Activated CD8-positive, alpha-beta memory T cell treated with anti-CD3 and anti-CD28 coated beads for 4 hours (primary cell): ENCODE results near the gene BAIAP2L1.
A peak's percentile ranks its signal among the peaks of the same experiment; 100 is the strongest.

Source experiments
- DNase-seq, 2 donors: peaks; one replicate each; pipeline ENCODE4 v3.0.0-alpha.2; 2020; ENCODE audit warnings: low read depth in 2 of 2

The BAIAP2L1 gene

DNA sequence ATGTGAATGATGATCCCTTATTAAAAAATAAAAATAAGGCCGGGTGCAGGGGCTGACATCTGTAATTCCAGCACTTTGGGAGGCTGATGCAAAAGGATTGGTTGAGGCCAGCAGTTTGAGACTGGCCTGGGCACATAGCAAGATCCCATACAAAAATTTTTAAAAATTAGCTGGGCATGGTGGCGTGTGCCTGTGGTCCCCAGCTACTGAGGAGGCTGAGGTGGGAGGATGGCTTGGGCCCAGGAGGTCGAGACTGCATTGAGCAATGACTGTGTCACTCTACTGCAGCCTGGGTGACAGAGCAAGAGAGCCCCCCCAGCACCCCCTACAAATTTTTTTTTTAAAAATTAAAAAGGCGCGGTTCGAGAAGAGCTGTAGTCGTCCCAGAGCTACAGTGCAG is 120.6 kb downstream of the BAIAP2L1 start:
- no peak for DNase-seq

DNA sequence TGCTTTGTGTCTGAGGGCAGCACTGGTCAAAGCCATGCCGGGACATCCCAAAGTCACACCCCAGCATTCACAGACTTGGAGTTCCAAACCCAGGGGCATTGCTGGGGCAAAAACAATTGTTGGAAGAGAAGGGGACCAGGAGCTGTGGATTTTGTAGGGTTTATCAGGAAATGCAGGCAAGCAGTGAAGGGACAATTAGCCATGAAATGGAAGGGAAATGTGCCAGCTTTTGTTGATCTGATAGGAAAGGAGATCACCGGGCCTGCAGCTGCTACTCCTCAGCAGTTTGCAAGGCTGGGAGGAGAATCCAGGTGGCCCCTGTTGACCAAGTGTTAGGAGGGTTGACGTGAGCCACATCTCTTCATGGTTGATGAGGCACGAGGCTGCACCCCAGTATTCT is 122.0 kb downstream of the BAIAP2L1 start:
- no peak for DNase-seq

DNA sequence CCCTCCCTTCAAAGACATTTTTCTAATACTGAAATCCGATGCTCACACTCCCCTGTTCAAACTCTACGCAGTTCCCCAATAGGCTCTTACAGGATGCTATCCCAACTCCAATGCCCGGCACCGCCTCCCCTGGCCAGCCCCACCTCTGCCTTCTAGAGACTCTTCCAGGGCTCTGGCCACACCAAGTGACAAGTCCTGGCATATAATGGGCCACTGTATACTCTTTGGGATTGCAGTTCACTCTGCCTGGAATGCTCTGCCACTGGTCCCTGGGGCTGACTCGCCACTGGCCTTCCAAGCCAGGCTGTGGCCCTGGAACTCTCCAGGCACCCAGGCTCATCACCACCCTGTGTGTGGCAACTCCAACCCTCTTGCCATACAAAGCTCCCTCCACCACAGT is 122.5 kb downstream of the BAIAP2L1 start:
- DNase-seq, result no peak

GRCh38 chr7:98276241-98276761 is 124.6 kb downstream of the BAIAP2L1 start:
- no peak for DNase-seq

DNA sequence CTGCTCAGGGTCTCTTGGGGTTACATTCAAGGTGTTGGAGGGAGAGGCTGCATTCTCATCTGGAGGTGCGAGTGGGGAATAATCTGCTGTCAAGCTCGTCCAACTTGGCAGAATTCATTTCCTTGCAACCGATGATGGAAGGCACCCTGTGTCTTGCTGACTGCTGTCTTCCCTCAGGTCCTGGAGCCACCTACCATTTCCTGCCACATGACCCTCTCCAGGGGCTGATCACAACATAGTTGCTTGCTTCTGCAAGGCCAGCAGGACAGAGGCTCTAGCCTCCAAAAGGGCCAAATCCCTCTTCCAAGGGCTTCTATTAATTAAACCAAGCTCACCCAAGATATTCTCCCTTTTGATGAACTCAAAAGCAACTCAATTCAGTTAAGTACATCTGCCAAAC is 133.6 kb downstream of the BAIAP2L1 start:
- no peak for DNase-seq

DNA sequence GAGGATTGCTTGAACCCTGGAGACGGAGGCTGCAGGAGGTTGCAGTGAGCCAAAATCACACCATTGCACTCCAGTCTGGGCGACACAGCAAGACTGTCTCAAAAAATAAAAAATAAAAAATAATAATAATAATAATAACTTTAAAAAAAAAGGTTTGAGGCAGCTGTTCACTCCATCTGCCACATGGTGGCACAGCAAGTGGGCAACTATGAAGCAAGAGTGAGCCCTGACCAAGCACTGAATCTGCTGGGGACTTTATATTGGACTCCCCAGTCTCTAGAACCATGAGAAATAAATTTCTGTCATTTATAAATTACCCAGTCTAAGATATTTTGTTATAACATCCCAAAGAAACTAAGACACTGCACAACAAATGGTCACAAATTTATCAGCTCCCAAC is 134.1 kb downstream of the BAIAP2L1 start:
- DNase-seq, result no peak

GRCh38 chr7:98265841-98266271 is 135.0 kb downstream of the BAIAP2L1 start:
- DNase-seq, result no peak

DNA sequence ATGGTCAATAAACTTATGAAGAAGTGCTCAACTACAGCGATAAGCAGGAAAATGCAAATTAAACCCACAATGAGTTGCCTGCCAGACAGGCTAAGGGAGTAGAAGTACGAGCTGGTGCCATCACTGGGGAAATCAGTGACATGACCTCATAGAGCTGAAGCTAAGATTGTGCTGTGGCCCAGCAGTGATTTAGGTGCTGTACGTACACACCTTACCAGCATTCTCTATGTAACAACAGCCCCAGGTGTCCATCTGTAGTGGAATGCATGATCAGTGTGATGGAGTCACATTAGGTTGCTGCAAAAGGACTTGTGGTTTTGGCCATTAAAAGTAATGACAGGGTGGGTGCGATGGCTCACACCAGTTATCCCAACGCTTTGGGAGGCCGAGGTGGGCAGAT is 143.2 kb downstream of the BAIAP2L1 start:
- no peak for DNase-seq

DNA sequence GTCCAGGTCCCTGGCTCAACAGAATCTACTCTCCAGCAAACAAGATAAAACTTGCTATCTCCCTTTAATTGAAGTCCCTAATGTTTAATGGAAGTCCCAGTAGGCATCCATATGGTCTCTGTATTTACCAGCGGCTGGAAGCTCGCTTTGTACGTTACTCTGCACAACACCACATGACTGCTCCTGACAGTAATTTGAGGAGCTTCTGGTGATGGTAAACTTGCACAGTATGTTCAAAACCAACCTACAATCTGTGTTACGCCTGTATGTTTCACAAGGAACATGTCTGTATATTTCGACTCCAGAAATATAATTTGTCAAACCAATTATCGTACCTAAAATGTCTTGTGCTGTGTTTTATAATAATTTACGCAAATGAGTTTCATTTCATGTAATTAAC is 144.5 kb downstream of the BAIAP2L1 start:
- DNase-seq, result no peak

DNA sequence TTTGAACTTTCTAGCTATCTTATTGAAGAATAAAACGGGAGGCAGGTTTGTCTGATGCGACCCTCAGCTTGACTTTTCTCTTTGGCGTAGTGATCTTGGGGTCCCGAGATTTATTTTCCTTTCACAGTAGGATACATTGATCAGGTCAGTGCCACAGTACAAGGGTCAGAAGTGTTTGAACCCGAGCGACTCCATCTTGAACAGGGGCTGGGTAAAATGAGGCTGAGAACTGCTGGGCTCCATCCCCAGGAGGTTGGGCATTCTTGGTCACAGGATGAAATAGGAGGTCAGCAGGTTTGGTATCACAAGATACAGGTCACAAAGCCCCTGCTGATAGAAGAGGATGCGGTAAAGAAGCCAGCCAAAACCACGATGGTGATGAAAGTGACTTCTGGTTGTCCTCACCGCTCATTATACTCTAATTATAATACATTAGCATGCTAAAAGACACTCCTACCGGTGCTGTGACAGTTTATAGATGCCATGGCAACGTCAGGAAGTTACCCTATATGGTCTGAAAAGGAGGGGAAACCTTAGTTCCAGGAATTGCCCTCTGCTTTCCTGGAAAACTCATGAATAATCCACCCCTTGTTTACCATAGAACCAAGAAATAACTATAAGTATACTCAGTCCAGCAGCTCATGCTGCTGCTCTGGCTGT is 145.8 kb downstream of the BAIAP2L1 start:
- DNase-seq, result no peak

DNA sequence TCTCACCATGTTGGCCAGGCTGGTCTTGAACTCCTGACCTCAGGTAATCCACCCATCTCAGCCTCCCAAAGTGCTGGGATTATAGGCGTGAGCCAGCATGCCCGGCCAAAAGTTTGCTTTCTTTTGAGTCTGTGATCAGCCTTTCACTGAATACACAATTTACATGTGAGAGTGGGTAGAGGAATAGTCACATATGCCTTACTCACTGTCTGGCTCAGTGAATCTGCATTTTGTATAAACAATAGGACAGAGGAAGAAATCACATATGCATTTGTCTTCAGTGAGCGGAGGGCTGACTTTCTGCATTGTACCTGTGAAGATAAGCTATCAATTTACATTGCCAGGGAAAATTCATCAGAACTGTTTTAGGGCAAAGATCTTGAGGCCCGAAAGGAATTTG is 146.4 kb downstream of the BAIAP2L1 start:
- no peak for DNase-seq

DNA sequence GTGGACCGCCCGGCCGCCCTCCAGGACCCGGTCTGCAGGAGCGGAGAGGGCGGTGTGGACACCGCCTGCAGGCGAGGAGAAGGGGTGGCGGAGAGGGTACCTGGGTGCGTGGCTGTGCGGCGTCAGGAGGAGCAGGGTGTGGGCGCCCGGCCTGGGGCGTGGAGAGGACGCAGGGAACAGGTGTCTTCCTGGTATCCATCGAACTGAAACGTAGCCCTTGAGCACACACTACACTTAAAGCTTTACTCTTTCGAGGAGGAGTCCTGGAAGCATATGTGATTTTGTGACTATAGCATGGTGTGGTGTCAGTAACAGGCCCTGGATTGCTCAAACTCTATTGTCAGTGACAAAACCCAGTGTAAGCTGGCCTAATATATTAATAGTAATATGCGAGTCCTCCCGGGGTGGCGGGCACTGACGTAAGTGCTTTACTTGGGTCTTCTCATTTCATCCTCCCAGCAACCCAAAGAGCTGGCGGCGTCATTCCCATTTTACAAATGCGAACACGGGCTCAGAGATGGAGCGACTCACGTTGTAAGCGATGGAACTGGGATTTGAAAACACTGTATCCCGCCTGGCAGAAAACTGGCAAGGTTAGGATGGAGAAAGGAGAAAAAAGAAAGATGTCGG is 148.3 kb downstream of the BAIAP2L1 start:
- DNase-seq, result no peak

DNA sequence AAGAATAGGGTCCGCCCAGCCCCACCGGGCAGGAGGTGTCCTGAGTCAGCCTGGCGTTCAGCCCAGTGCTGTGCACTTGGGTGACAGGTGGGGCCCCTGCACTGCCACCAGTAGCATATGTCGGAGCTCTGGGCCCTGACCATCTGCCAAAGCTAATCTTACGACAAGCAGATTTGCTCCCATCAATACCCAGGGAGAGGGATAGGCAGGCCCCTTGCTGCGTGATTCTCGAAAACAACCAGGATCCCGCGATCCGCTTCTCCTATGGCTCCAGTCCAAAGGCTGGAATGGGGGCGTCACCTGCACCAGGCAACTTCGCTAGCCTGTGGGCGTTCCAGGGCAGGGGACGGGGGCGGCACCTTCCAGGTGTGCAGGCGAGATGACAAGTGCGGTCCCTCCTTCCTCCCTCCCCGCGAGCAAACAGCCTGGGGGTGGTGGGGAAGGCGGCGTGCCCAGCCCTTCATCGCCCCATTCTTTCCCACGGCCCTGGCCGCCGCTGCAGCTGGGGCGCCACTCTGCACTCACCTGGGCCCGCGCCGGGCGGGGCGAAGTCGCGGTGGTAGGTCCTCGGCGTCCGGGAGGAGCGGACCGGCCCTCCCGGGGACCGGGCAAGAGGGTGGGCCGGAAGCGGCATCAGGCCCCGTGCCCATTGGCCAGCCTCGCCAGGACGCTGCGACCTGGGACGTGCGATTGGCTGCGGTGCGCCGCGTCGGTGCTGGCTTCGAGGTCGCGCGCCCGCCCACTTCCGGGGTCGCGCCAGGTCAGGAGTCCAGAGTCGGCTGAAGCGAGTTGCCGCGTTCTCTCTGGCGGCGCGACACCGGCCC is 149.1 kb downstream of the BAIAP2L1 start, which contains the start of gene TECPR1:
Gene TECPR1 (minus strand): TSS at position 632 of the 824 bp plus-strand sequence. CDS start 6,086 bp downstream, outside the sequence.
- peak; percentile 70 for DNase-seq

DNA sequence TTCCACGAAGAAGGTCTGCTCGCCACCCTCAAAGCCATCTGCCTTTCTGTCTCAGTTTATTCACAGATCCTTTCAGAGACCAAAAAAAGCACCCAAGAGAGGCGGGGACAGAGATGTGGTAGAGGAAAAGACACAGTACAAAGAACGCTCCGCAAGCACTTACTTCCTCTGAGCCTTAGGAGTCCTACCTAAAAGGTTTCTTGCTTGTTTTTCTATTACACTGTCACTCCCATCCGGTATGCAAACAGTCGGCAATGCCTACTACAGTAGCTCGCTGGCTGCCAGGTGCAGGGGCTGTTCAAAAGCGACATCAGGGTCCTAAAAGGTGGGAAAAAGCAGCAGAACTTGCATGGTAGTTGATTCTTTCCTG is 149.7 kb downstream of the BAIAP2L1 start:
- no peak for DNase-seq

- DNase-seq, result no peak
These were observed 150.1 kb downstream of the BAIAP2L1 start for GRCh38 chr7:98250789-98251188.

DNA sequence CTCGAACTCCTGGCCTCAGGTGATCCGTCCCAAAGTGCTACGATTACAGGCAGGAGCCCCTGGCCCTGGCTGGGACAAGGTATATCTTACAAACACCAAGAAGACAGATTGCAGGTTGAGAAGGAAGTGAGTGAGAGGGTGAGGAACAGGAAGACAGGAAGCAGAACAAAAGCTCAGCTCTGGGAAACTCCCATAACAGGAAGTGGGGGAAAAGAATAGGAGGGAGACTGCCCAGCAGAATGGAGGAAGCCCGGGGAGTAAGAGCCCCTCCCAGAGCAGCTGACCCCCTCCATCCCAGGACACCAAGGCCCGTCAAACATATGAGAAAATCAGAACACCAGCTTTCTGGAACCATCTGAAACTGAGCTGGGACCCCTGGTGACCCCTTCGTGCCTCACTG is 151.8 kb downstream of the BAIAP2L1 start:
- no peak for DNase-seq

DNA sequence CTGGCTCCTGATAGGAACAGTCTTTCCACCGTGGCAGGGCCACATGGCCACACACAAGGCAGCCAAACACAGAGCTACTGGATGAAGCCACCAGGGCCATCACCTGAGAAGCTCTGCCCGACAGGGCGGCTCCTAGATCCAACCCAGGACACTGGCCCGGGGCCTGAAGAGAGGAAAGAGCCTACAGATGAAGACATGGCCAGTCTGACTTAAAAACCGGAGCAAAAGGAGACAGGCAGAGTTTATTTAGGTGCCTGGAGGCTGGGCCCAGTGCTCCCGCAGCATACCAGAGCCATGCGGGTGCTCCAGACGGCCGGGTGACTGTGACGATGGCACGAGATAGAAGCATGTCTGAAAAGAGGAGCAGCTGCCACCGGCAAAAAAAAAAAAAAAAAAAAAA is 152.7 kb downstream of the BAIAP2L1 start:
- no peak for DNase-seq

- DNase-seq, result no peak
These were observed 156.0 kb downstream of the BAIAP2L1 start for GRCh38 chr7:98244871-98245270.

GRCh38 chr7:98242934-98243333 is 158.0 kb downstream of the BAIAP2L1 start:
- DNase-seq, result no peak

- DNase-seq, result no peak
These were observed 158.5 kb downstream of the BAIAP2L1 start for GRCh38 chr7:98242342-98242741.

- no peak for DNase-seq
These were observed 159.1 kb downstream of the BAIAP2L1 start for GRCh38 chr7:98241674-98242241.
